HepG2 (cell line): ENCODE data around the gene TMEM38A. TPM values are rescaled to one million over a fixed set of nuclear protein-coding genes. Genes with fewer than 3 reads are reported as not detected.

Experiments
- ATAC-seq: fragments of 200-7000 bp; cut with Tn5 transposase; 3 replicates; pipeline ENCODE4 v1.9.1; 2020; ENCODE audit warnings: mild to moderate bottlenecking, moderate library complexity
- BruUV-seq: library from RNA; stranded (reverse); fragments of 400-500 nt; replicated peaks from 2 replicates; lab custom pipeline; 2021; lab: Mats Ljungman, UMichigan
- CTCF ChIA-PET: fragments of 300-600 bp; formaldehyde crosslinking; extraction: SDS; loops from one replicate; lab custom pipeline; 2021; ENCODE audit warnings: low total read pairs, inconsistent platforms, low intra/inter-chr PET ratio; lab: Yijun Ruan, JAX
- POLR2A ChIA-PET: fragments of 350-600 bp; sonication (Branson Sonifier 250); formaldehyde crosslinking; loops from one replicate; lab custom pipeline; 2020; ENCODE audit warnings: antibody characterized with exemption, inconsistent platforms; lab: Yijun Ruan, JAX
- DNase-seq: peaks from one replicate; pipeline ENCODE4 v3.0.0-alpha.2; 2015; ENCODE audit warnings: low spot score
- FAIRE-seq: peaks from 3 replicates; lab custom pipeline; 2011; peaks lifted over from hg19 to GRCh38; lab: Jason Lieb, UNC
- H2AFZ ChIP-seq: one replicate; pipeline ENCODE4 v1.6.1; 2011; ENCODE audit warnings: low read length, inconsistent platforms
- H3K27ac ChIP-seq: fragments of 300-600 bp; 3 replicates; pipeline ENCODE4 v1.8.0; 2011; ENCODE audit warnings: mixed run types, mild to moderate bottlenecking, mixed read lengths, low read length, inconsistent platforms; ENCODE audit not compliant: insufficient read depth; ENCODE audit errors: extremely low read length
- H3K27me3 ChIP-seq, 2 experiments: fragments of 200-600 bp in 1 of 2; 2 replicates in 1 of 2; 3 replicates in 1 of 2; pipeline versions ENCODE4 v1.6.0 to v1.8.0; 2011; ENCODE audit warnings: low read length in 2 of 2, mild to moderate bottlenecking in 2 of 2, moderate library complexity in 2 of 2, inconsistent platforms in 1 of 2; ENCODE audit not compliant: insufficient read depth in 2 of 2, control insufficient read depth in 1 of 2
- H3K36me3 ChIP-seq, 2 experiments: fragments of 200-600 bp in 1 of 2; replicated peaks in 1 of 2; 2 replicates in 1 of 2; 3 replicates in 1 of 2; pipeline versions ENCODE4 v1.5.1 to v1.8.0; 2011; ENCODE audit warnings: low read length in 2 of 2, inconsistent platforms in 1 of 2; ENCODE audit not compliant: insufficient read depth in 2 of 2, control insufficient read depth in 1 of 2
- H3K4me1 ChIP-seq: 2 replicates; pipeline ENCODE4 v1.5.1; 2012; ENCODE audit warnings: low read length, inconsistent platforms; ENCODE audit not compliant: insufficient read depth
- H3K4me2 ChIP-seq: 2 replicates; pipeline ENCODE4 v1.6.0; 2011; ENCODE audit warnings: low read depth, low read length, inconsistent platforms
- H3K4me3 ChIP-seq, 3 experiments: fragments of 200-600 bp in 1 of 3; sonication (generic), shearing (Covaris generic) in 1 of 3; replicated peaks in 1 of 3; 2 replicates each; pipeline ENCODE4 v1.5.1; 2011 to 2016; ENCODE audit warnings: low read length in 3 of 3, inconsistent platforms in 2 of 3, low read depth in 2 of 3, mild to moderate bottlenecking in 2 of 3, control low read depth in 1 of 3, mixed read lengths in 1 of 3; ENCODE audit not compliant: insufficient read depth in 1 of 3
- H3K79me2 ChIP-seq: one replicate; pipeline ENCODE4 v1.6.1; 2011; ENCODE audit warnings: low read length, inconsistent platforms; ENCODE audit not compliant: insufficient read depth
- H3K9ac ChIP-seq: 2 replicates; pipeline ENCODE4 v1.6.0; 2011; ENCODE audit warnings: mild to moderate bottlenecking, low read depth, low read length, inconsistent platforms; ENCODE audit not compliant: insufficient read depth
- H3K9me3 ChIP-seq: 2 replicates; pipeline ENCODE4 v1.5.1; 2012; ENCODE audit warnings: mild to moderate bottlenecking, low read length
- H4K20me1 ChIP-seq: 2 replicates; pipeline ENCODE4 v1.6.0; 2011; ENCODE audit warnings: inconsistent platforms, mild to moderate bottlenecking, low read length, moderate library complexity; ENCODE audit not compliant: insufficient read depth
- ARID2 ChIP-seq: sonication (generic); formaldehyde crosslinking; IDR thresholded peaks from 2 replicates; pipeline ENCODE4 v1.8.1; 2022; ENCODE audit warnings: mild to moderate bottlenecking, missing genetic modification reagents, borderline replicate concordance
- CAMTA2 ChIP-seq: sonication (generic); formaldehyde crosslinking; IDR thresholded peaks from 2 replicates; pipeline ENCODE4 v1.4.0; 2020; ENCODE audit warnings: mild to moderate bottlenecking, missing genetic modification reagents, borderline replicate concordance
- IRX3 ChIP-seq: sonication (generic); formaldehyde crosslinking; IDR thresholded peaks from 2 replicates; pipeline ENCODE4 v1.8.1; 2023; ENCODE audit warnings: mild to moderate bottlenecking, low read depth, missing genetic modification reagents, borderline replicate concordance
- KDM5A ChIP-seq: fragments of 200-600 bp; sonication (generic); IDR thresholded peaks from 2 replicates; pipeline ENCODE4 v1.7.0; 2018; ENCODE audit warnings: antibody characterized with exemption, mild to moderate bottlenecking, low read length, borderline replicate concordance
- NFE2L1 ChIP-seq: sonication (generic); formaldehyde crosslinking; IDR thresholded peaks from 2 replicates; pipeline ENCODE4 v1.4.0; 2020; ENCODE audit warnings: missing genetic modification reagents, mild to moderate bottlenecking, borderline replicate concordance
- RAD21 ChIP-seq: fragments of 450-650 bp; formaldehyde crosslinking; IDR thresholded peaks from 2 replicates; pipeline ENCODE4 v1.5.0; 2020; ENCODE audit warnings: mild to moderate bottlenecking
- RFXANK ChIP-seq: IDR thresholded peaks from 2 replicates; pipeline ENCODE4 v1.6.1; 2016
- RFXAP ChIP-seq: sonication (generic); formaldehyde crosslinking; IDR thresholded peaks from 2 replicates; pipeline ENCODE4 v1.4.0; 2020; ENCODE audit warnings: missing genetic modification reagents, borderline replicate concordance
- RNF2 ChIP-seq: fragments of 450-650 bp; conservative IDR thresholded peaks from 2 replicates; pipeline ENCODE4 v1.6.1; 2016; ENCODE audit warnings: low read depth
- SNAPC2 ChIP-seq: sonication (generic); formaldehyde crosslinking; IDR thresholded peaks from 2 replicates; pipeline ENCODE4 v1.8.1; 2022; ENCODE audit warnings: mild to moderate bottlenecking, missing genetic modification reagents
- SOX13 ChIP-seq, 3 experiments: fragments of 450-650 bp in 1 of 3; sonication (generic) in 1 of 3; formaldehyde crosslinking in 1 of 3; IDR thresholded peaks in 2 of 3; conservative IDR thresholded peaks in 1 of 3; 2 replicates each; pipeline versions ENCODE4 v1.5.0 to v1.6.1; 2016 to 2020; ENCODE audit warnings: antibody characterized with exemption in 1 of 3, mild to moderate bottlenecking in 1 of 3, missing compliant biosample characterization in 1 of 3, missing genetic modification reagents in 1 of 3, moderate library complexity in 1 of 3
- SOX5 ChIP-seq: IDR thresholded peaks from 2 replicates; pipeline ENCODE4 v1.6.1; 2016; ENCODE audit warnings: borderline replicate concordance
- ZNF205 ChIP-seq: IDR thresholded peaks from 2 replicates; pipeline ENCODE4 v1.6.1; 2018; ENCODE audit warnings: missing biosample characterization, missing genetic modification reagents
- ZNF230 ChIP-seq: sonication (generic); formaldehyde crosslinking; IDR thresholded peaks from 2 replicates; pipeline ENCODE4 v1.4.0; 2020; ENCODE audit warnings: mild to moderate bottlenecking, missing genetic modification reagents
- ZNF274 ChIP-seq: sonication (generic); formaldehyde crosslinking; IDR thresholded peaks from 2 replicates; pipeline ENCODE4 v1.5.1; 2020; ENCODE audit warnings: mild to moderate bottlenecking, missing genetic modification reagents
- ZNF441 ChIP-seq: sonication (generic); formaldehyde crosslinking; IDR thresholded peaks from 2 replicates; pipeline ENCODE4 v1.7.0; 2021; ENCODE audit warnings: missing genetic modification reagents, borderline replicate concordance
- ZNF451 ChIP-seq: sonication (generic); formaldehyde crosslinking; IDR thresholded peaks from 2 replicates; pipeline ENCODE4 v1.5.0; 2020; ENCODE audit warnings: mild to moderate bottlenecking, missing genetic modification reagents
- ZNF484 ChIP-seq: sonication (generic); formaldehyde crosslinking; IDR thresholded peaks from 2 replicates; pipeline ENCODE4 v1.5.1; 2020; ENCODE audit warnings: mild to moderate bottlenecking, low read depth, missing genetic modification reagents, borderline replicate concordance
- WGBS: methylation state at CpG from one replicate; pipeline ENCODE4 v1.1.6; 2017; ENCODE audit warnings: low lambda C conversion rate; 5-methylcytosine and 5-hydroxymethylcytosine counted together
- in situ Hi-C: cut with HindIII; loops from 2 replicates; pipeline ENCODE4 v1.10.0; 2017; ENCODE audit warnings: low pct_unique_long_range_greater_than_20kb; ENCODE audit not compliant: extremely low pct_ligation_motif_present
- intact Hi-C: fragments of 100-400 bp; cut with micrococcal nuclease; formaldehyde crosslinking; loops from one replicate; pipeline ENCODE4 v1.10.0; 2022; ENCODE audit not compliant: unreplicated experiment
- polyA plus RNA-seq, 8 experiments: library from polyadenylated mRNA; depleted of rRNA in 3 of 8; stranded (reverse) in 7 of 8; unstranded in 1 of 8; fragments of >200 nt; fragmentation: Illumina TruSeq in 4 of 8; extraction: Trizol in 4 of 8; gene quantifications; 2 replicates each; pipeline versions ENCODE4 v1.2.1 to v1.2.3, GENCODE V29; 2011 to 2016; ENCODE audit warnings: low read depth in 4 of 8, missing spikeins in 1 of 8, mixed read lengths in 1 of 8; ENCODE audit not compliant: insufficient read depth in 1 of 8
- total RNA-seq, 5 experiments: library from RNA; depleted of rRNA; stranded (reverse); fragments of >200 nt; fragmentation: Illumina TruSeq; extraction: Trizol; gene quantifications; 2 replicates each; pipeline ENCODE4 v1.2.3, GENCODE V29; 2016; ENCODE audit warnings: low read depth in 1 of 5
- TF ChIP-seq, protein P1 (sequence below): IDR thresholded peaks from 2 replicates; pipeline ENCODE4 v1.6.1; 2016; ENCODE audit warnings: low read depth

TMEM38A gene
- total and polyA plus RNA-seq, 2 of the 13 experiments (the other 11 are each of a cell fraction or from before 2014, with no cell fraction given) = 4.8 to 6.8 TPM

DNA sequence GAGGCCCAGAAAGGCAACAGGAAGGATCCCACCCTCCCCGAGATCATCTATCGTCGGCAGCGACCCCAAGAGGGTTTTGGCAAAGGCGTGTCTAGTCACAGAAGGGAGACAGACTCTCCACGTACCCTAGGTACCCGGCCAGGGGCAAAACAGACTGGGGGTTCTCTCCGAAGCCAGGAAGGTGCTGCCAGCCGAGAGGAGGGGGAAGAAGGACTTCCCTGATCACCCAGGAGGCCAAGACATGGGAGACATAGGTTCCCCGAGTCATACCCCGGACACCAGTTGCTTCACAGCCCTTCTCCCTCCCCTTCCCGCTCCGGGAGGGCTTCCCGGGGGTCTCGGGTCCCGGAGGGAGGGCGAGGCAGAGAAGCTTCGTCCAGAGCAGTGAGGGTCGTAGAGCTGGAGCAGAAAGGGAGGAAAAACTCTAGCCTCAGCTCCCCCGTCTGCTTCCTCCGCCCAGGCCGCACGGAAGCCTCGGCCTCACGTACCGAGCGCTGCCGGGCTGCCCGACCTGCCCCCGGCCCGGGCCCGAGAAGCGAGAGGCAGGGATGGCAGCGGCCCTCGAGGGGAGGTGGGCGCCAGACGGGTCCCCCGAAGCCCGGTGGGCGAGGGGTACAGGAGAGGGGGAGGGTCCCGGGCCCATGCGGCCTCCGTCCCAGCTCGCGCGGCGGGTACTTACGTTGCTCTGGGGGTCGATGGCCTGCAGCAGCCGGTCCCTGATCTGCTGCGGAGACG lies 33.6 kb upstream of the TMEM38A start (continued):
- TF ChIP-seq ZNF205 (CRISPR knock-in tag) = peak; percentile 26; the same call in 1 of the 2 replicates
- TF ChIP-seq NFE2L1 (CRISPR knock-in tag) = 0 out of 2 replicates have a peak, but pooled peaks have one; percentile 31

DNA sequence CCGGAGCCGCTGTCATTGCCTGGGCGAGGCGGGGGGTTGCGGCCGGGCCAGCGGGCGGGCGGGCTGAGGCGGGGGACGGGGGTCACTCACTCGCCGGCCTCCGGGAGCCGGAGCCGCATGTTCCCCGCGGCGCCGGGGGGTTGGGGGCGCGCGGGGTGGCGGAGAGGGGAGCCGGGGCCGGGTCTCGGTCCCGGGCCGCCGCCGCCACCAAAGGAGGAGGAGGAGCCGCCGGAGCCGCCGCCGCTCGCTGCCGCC lies 33.1 kb upstream of the TMEM38A start:
- Histone ChIP-seq H3K27me3 (no peaks in the 10 kb centered on the region; a peak in 1 of 5 replicates), H3K36me3 (peaks cover 4 to 33% of the 10 kb centered on the region in 2 experiments; a peak in 2 of 5 replicates), H3K4me1 (peaks cover 48% of the 10 kb centered on the region), H3K9me3 (no peaks in the 10 kb centered on the region), H3K27ac (peak overlapping the region; percentile 61), H2AFZ (no peak overlapping the region), H3K4me3 (peak overlapping the region; percentile 84 to 98 (median 97); a peak in 5 of 6 replicates), H3K4me2 (peak overlapping the region; percentile 90), H4K20me1 (peaks cover 6% of the 10 kb centered on the region), H3K79me2 (peaks cover 48% of the 10 kb centered on the region), H3K9ac (peak overlapping the region; percentile 96)
- WGBS = 0% methylated on average over 4 of the region's 38 CpGs
- intact Hi-C loops (loop anchor here (5.0 kb wide), 1 partner anchor 56 kb away; the partner anchor contains the start of gene SLC35E1), in situ Hi-C loops (loop anchor here (5.0 kb wide), 1 partner anchor 56 kb away; the partner anchor contains the start of gene SLC35E1)
- ChIA-PET POLR2A (interaction anchor here (1.0 kb wide), 1 partner anchor 430 kb away, joined by 3 read pairs; the partner anchor contains the start of gene AP1M1), CTCF (no interaction called here)
- no TSS peak for BruUV-seq
- no peak for FAIRE-seq
- ATAC-seq = peak; percentile 9; the same call in 2 of the 3 replicates
- no peak for DNase-seq
- no peak for TF ChIP-seq SOX13 (IDR thresholded peaks at IDR 0.05)
- TF ChIP-seq SOX13 (CRISPR knock-in tag; conservative IDR thresholded peaks at IDR 0.05 in 1 of 2, IDR thresholded peaks at IDR 0.05 in 1 of 2) = no peak
- 0 out of 2 replicates have a peak, but pooled peaks have one; percentile 52 for TF ChIP-seq ARID2 (CRISPR knock-in tag)
- TF ChIP-seq ZNF441 (CRISPR knock-in tag) = 0 out of 2 replicates have a peak, but pooled peaks have one; percentile 6
- TF ChIP-seq SOX5 (CRISPR knock-in tag) = no peak
- no peak for TF ChIP-seq RFXAP (CRISPR knock-in tag)
- TF ChIP-seq IRX3 (CRISPR knock-in tag) = 0 out of 2 replicates have a peak, but pooled peaks have one; percentile 67
- no peak for TF ChIP-seq ZNF451 (CRISPR knock-in tag)
- TF ChIP-seq RAD21 = peak; percentile 29; the same call in 1 of the 2 replicates
- no peak for TF ChIP-seq ZNF484 (CRISPR knock-in tag)
- TF ChIP-seq CAMTA2 (CRISPR knock-in tag) = no peak
- 0 out of 2 replicates have a peak, but pooled peaks have one; percentile 60 for TF ChIP-seq KDM5A
- TF ChIP-seq ZNF230 (CRISPR knock-in tag) = no peak
- TF ChIP-seq RNF2 = no peak
- TF ChIP-seq, protein P1, sequence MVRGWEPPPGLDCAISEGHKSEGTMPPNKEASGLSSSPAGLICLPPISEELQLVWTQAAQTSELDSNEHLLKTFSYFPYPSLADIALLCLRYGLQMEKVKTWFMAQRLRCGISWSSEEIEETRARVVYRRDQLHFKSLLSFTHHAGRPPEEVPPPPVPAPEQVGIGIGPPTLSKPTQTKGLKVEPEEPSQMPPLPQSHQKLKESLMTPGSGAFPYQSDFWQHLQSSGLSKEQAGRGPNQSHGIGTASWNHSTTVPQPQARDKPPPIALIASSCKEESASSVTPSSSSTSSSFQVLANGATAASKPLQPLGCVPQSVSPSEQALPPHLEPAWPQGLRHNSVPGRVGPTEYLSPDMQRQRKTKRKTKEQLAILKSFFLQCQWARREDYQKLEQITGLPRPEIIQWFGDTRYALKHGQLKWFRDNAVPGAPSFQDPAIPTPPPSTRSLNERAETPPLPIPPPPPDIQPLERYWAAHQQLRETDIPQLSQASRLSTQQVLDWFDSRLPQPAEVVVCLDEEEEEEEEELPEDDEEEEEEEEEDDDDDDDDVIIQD (CRISPR knock-in tag) = no peak
- no peak for TF ChIP-seq SNAPC2 (CRISPR knock-in tag)
- TF ChIP-seq ZNF274 = no peak
- no peak for TF ChIP-seq RFXANK (CRISPR knock-in tag)
